CD14-positive monocyte (primary cell): ENCODE measurements around the gene KCNJ1. TPM values are rescaled to one million over a fixed set of nuclear protein-coding genes. Genes with fewer than 3 reads are reported as not detected.

Experiments used
- DNase-seq, 3 donors: peaks; one replicate each; pipeline ENCODE4 v3.0.0-alpha.2; 2011 to 2022
- H2AFZ ChIP-seq: 2 replicates; pipeline ENCODE4 v1.6.0; 2012; ENCODE audit warnings: mild to moderate bottlenecking, low read depth, low read length, inconsistent platforms; ENCODE audit not compliant: insufficient read depth, poor library complexity, severe bottlenecking
- H3K27ac ChIP-seq, 2 donors: 1 replicate in 1 of 2; 2 replicates in 1 of 2; pipeline ENCODE4 v1.5.1; 2012 to 2013; ENCODE audit warnings: low read length in 2 of 2, control low read depth in 1 of 2, inconsistent platforms in 1 of 2, low read depth in 1 of 2, mild to moderate bottlenecking in 1 of 2
- H3K27me3 ChIP-seq, 2 donors: one replicate each; pipeline versions ENCODE4 v1.6.0 to v1.6.1; 2011 to 2013; ENCODE audit warnings: low read length in 2 of 2; ENCODE audit not compliant: control insufficient read depth in 2 of 2, insufficient read depth in 2 of 2
- H3K36me3 ChIP-seq, 2 donors: replicated peaks in 1 of 2; 1 replicate in 1 of 2; 2 replicates in 1 of 2; pipeline versions ENCODE4 v1.5.1 to v1.6.1; 2012 to 2013; ENCODE audit warnings: low read length in 2 of 2, control low read depth in 1 of 2, inconsistent platforms in 1 of 2, mild to moderate bottlenecking in 1 of 2; ENCODE audit not compliant: insufficient read depth in 2 of 2, control insufficient read depth in 1 of 2
- H3K4me1 ChIP-seq, 2 donors: 1 replicate in 1 of 2; 2 replicates in 1 of 2; pipeline versions ENCODE4 v1.5.1 to v1.6.1; 2012 to 2013; ENCODE audit warnings: low read length in 2 of 2, control low read depth in 1 of 2, inconsistent platforms in 1 of 2, mild to moderate bottlenecking in 1 of 2, moderate library complexity in 1 of 2; ENCODE audit not compliant: insufficient read depth in 2 of 2, control insufficient read depth in 1 of 2
- H3K4me2 ChIP-seq: replicated peaks from 2 replicates; pipeline ENCODE3; 2012; ENCODE audit warnings: low read length, moderate library complexity, mild to moderate bottlenecking; ENCODE audit not compliant: poor library complexity, severe bottlenecking; ENCODE audit errors: extremely low read depth
- H3K4me3 ChIP-seq, 3 experiments: fragments of 200-600 bp in 1 of 3; sonication (generic) in 1 of 3; replicated peaks in 1 of 3; 1 replicate in 2 of 3; 2 replicates in 1 of 3; pipeline ENCODE4 v1.5.1; 2011 to 2013; ENCODE audit warnings: low read length in 3 of 3, mild to moderate bottlenecking in 3 of 3, control low read depth in 2 of 3, low read depth in 2 of 3, inconsistent platforms in 1 of 3, moderate library complexity in 1 of 3
- H3K79me2 ChIP-seq: 2 replicates; pipeline ENCODE4 v1.6.0; 2012; ENCODE audit warnings: mild to moderate bottlenecking, control low read depth, inconsistent platforms, low read length, moderate library complexity; ENCODE audit not compliant: insufficient read depth
- H3K9ac ChIP-seq: 2 replicates; pipeline ENCODE4 v1.6.0; 2017; ENCODE audit warnings: low read length, mild to moderate bottlenecking; ENCODE audit not compliant: insufficient read depth, poor library complexity, severe bottlenecking
- H3K9me3 ChIP-seq, 2 donors: replicated peaks in 1 of 2; 1 replicate in 1 of 2; 2 replicates in 1 of 2; pipeline versions ENCODE4 v1.5.1 to v1.6.1; 2012 to 2013; ENCODE audit warnings: low read length in 2 of 2, control low read depth in 1 of 2; ENCODE audit not compliant: control insufficient read depth in 1 of 2, insufficient read depth in 1 of 2
- H4K20me1 ChIP-seq: 2 replicates; pipeline ENCODE4 v1.6.0; 2012; ENCODE audit warnings: mild to moderate bottlenecking, low read length, control low read depth, moderate library complexity; ENCODE audit not compliant: insufficient read depth
- H3K27ac Mint-ChIP-seq, 7 donors: one replicate each; pipeline ENCODE4 v1.8.0; 2020; ENCODE audit warnings: mild to moderate bottlenecking in 7 of 7, mixed read lengths in 7 of 7, moderate library complexity in 6 of 7, inconsistent platforms in 2 of 7
- H3K27me3 Mint-ChIP-seq, 3 donors: one replicate each; pipeline ENCODE4 v1.8.0; 2021 to 2022; ENCODE audit warnings: low read depth in 3 of 3, mild to moderate bottlenecking in 3 of 3, mixed read lengths in 3 of 3, moderate library complexity in 3 of 3, inconsistent platforms in 1 of 3
- H3K36me3 Mint-ChIP-seq, 2 donors: one replicate each; pipeline ENCODE4 v1.8.0; 2020; ENCODE audit warnings: mixed read lengths in 2 of 2, inconsistent platforms in 1 of 2, mild to moderate bottlenecking in 1 of 2
- H3K4me1 Mint-ChIP-seq: one replicate; pipeline ENCODE4 v1.8.0; 2020; ENCODE audit warnings: mild to moderate bottlenecking, mixed read lengths
- H3K4me3 Mint-ChIP-seq, 2 donors: one replicate each; pipeline ENCODE4 v1.8.0; 2020; ENCODE audit warnings: mild to moderate bottlenecking in 2 of 2, mixed read lengths in 2 of 2, moderate library complexity in 1 of 2
- H3K9me3 Mint-ChIP-seq, 7 donors: one replicate each; pipeline ENCODE4 v1.8.0; 2020 to 2022; ENCODE audit warnings: mixed read lengths in 7 of 7, mild to moderate bottlenecking in 6 of 7, moderate library complexity in 6 of 7, inconsistent platforms in 2 of 7
- CTCF ChIP-seq: fragments of 200-600 bp; IDR thresholded peaks from one replicate; pipeline ENCODE4 v1.8.0; 2022; ENCODE audit warnings: antibody characterized with exemption, mild to moderate bottlenecking
- WGBS: methylation state at CpG from one replicate; pipeline ENCODE4 v1.1.5; 2013; ENCODE audit warnings: missing lambda C conversion rate; ENCODE audit not compliant: insufficient coverage; 5-methylcytosine and 5-hydroxymethylcytosine counted together
- intact Hi-C, 2 donors: fragments of 100-400 bp; cut with micrococcal nuclease; formaldehyde crosslinking; loops; one replicate each; pipeline versions ENCODE4 v1.15.0 to v1.15.1; 2023
- polyA plus RNA-seq, 3 donors: library from polyadenylated mRNA; depleted of rRNA in 1 of 3; unstranded in 2 of 3; stranded (reverse) in 1 of 3; fragments of 300-500 nt in 2 of 3; fragments of >200 nt in 1 of 3; fragmentation: Illumina TruSeq in 2 of 3; gene quantifications; 1 replicate in 2 of 3; 2 replicates in 1 of 3; pipeline ENCODE4 v1.2.3, GENCODE V29; 2012 to 2021

KCNJ1 gene
- polyA plus RNA-seq, 3 donors, result 0.12 to 0.47 TPM; not detected in 1

- no peak for DNase-seq
- Histone ChIP-seq H3K4me2 (no peak overlapping the region), H3K4me1 (peaks cover 18 to 22% of the 10 kb centered on the region in 2 donors), H3K27ac (no peak overlapping the region), H3K9ac (no peak overlapping the region), H3K4me3 (no peak overlapping the region), H2AFZ (no peak overlapping the region), H4K20me1 (no peaks in the 10 kb centered on the region), H3K27me3 (no peaks in the 10 kb centered on the region), H3K36me3 (no peaks in the 10 kb centered on the region), H3K9me3 (no peaks in the 10 kb centered on the region), H3K79me2 (no peaks in the 10 kb centered on the region)
- Mint-ChIP-seq H3K9me3 (peaks cover 0 to 11% (median 2%) of the 10 kb centered on the region in 7 donors), H3K4me1 (peaks cover 48% of the 10 kb centered on the region), H3K4me3 (no peak overlapping the region), H3K36me3 (peaks cover 2 to 3% of the 10 kb centered on the region in 2 donors), H3K27ac (no peak overlapping the region), H3K27me3 (peaks cover 0 to 2% (median 0%) of the 10 kb centered on the region in 3 donors)
- 100% methylated on average over 2 of the region's 5 CpGs for WGBS
- intact Hi-C loops, result loop anchor here in 1 of 2 donors (10.0 kb wide), 1 partner anchor 804 kb away; no protein-coding TSS in a partner anchor
- TF ChIP-seq CTCF, result no peak
Observed at GRCh38 chr11:128839081-128839480, 28.0 kb downstream of the KCNJ1 start.

GRCh38 chr11:128837627-128838026 is 29.5 kb downstream of the KCNJ1 start:
- WGBS, result no CpG with 5 or more reads among the region's 4 CpGs
- Mint-ChIP-seq H3K27me3 (peaks cover 0 to 2% (median 0%) of the 10 kb centered on the region in 3 donors), H3K4me3 (no peak overlapping the region), H3K9me3 (peaks cover 0 to 6% (median 2%) of the 10 kb centered on the region in 7 donors), H3K36me3 (peaks cover 3 to 5% of the 10 kb centered on the region in 2 donors), H3K27ac (no peak overlapping the region), H3K4me1 (peaks cover 50% of the 10 kb centered on the region)
- Histone ChIP-seq H2AFZ (no peak overlapping the region), H3K9ac (no peak overlapping the region), H3K4me2 (no peak overlapping the region), H3K27me3 (no peaks in the 10 kb centered on the region), H3K4me1 (peaks cover 23 to 27% of the 10 kb centered on the region in 2 donors), H3K36me3 (no peaks in the 10 kb centered on the region), H3K4me3 (no peak overlapping the region), H4K20me1 (no peaks in the 10 kb centered on the region), H3K9me3 (no peaks in the 10 kb centered on the region), H3K79me2 (no peaks in the 10 kb centered on the region), H3K27ac (no peak overlapping the region)
- intact Hi-C loops, result loop anchor here in 1 of 2 donors (10.0 kb wide), 1 partner anchor 803 kb away; no protein-coding TSS in a partner anchor
- peak in 1 of 3 donors; percentile 9 for DNase-seq
- TF ChIP-seq CTCF, result no peak
